Common myeloid progenitor, CD34-positive (primary cell): ENCODE results near the gene DLX1.

Experiments used
- CTCF ChIA-PET: fragments of 350-600 bp; sonication (Branson Sonifier 250); formaldehyde crosslinking; loops from one replicate; lab custom pipeline; 2021; ENCODE audit warnings: antibody characterized with exemption; lab: Charles Lee
- POLR2A ChIA-PET: fragments of 350-600 bp; sonication (Branson Sonifier 250); formaldehyde crosslinking; loops from one replicate; lab custom pipeline; 2021; ENCODE audit warnings: antibody characterized with exemption; lab: Charles Lee
- DNase-seq, 3 donors: peaks; one replicate each; pipeline versions ENCODE4 v3.0.0 to v3.0.0-alpha.2; 2013
- H3K27ac ChIP-seq, 2 experiments: 1 replicate in 1 of 2; 2 replicates in 1 of 2; pipeline ENCODE4 v1.7.0; 2013; ENCODE audit warnings: inconsistent platforms in 2 of 2, low read length in 2 of 2, mild to moderate bottlenecking in 2 of 2, low read depth in 1 of 2, moderate library complexity in 1 of 2; ENCODE audit not compliant: severe bottlenecking in 2 of 2, insufficient read depth in 1 of 2, poor library complexity in 1 of 2
- H3K27me3 ChIP-seq, 5 experiments: replicated peaks in 2 of 5; 1 replicate in 3 of 5; 2 replicates in 2 of 5; pipeline versions ENCODE4 v1.6.1 to v1.7.0; 2013; ENCODE audit warnings: low read length in 4 of 5, mild to moderate bottlenecking in 2 of 5, moderate library complexity in 2 of 5, inconsistent platforms in 1 of 5; ENCODE audit not compliant: insufficient read depth in 5 of 5, control insufficient read depth in 4 of 5
- H3K36me3 ChIP-seq, 4 experiments: 1 replicate in 2 of 4; 2 replicates in 2 of 4; pipeline versions ENCODE4 v1.6.1 to v1.7.0; 2013; ENCODE audit warnings: low read length in 3 of 4, control low read depth in 1 of 4, mild to moderate bottlenecking in 1 of 4; ENCODE audit not compliant: control insufficient read depth in 4 of 4, insufficient read depth in 4 of 4
- H3K4me1 ChIP-seq, 4 experiments: 1 replicate in 3 of 4; 2 replicates in 1 of 4; pipeline versions ENCODE4 v1.6.1 to v1.7.1; 2013; ENCODE audit warnings: low read length in 3 of 4, mild to moderate bottlenecking in 3 of 4, control low read depth in 1 of 4, inconsistent platforms in 1 of 4, moderate library complexity in 1 of 4; ENCODE audit not compliant: control insufficient read depth in 4 of 4, insufficient read depth in 4 of 4; ENCODE audit errors: control extremely low read depth in 1 of 4
- H3K4me3 ChIP-seq, 7 experiments: 1 replicate in 4 of 7; 2 replicates in 3 of 7; pipeline versions ENCODE4 v1.5.1 to v1.7.0; 2013; ENCODE audit warnings: mild to moderate bottlenecking in 7 of 7, low read length in 6 of 7, moderate library complexity in 6 of 7, inconsistent platforms in 2 of 7, low read depth in 2 of 7, control low read depth in 1 of 7; ENCODE audit not compliant: insufficient read depth in 4 of 7, control insufficient read depth in 1 of 7; ENCODE audit errors: extremely low read depth in 1 of 7
- H3K9me3 ChIP-seq, 5 experiments: 1 replicate in 4 of 5; 2 replicates in 1 of 5; pipeline versions ENCODE4 v1.6.1 to v1.7.1; 2013; ENCODE audit warnings: low read length in 4 of 5, mild to moderate bottlenecking in 2 of 5, inconsistent platforms in 1 of 5, low read depth in 1 of 5, moderate library complexity in 1 of 5; ENCODE audit not compliant: control insufficient read depth in 4 of 5, insufficient read depth in 2 of 5; ENCODE audit errors: control extremely low read depth in 1 of 5
- whole genome bisulfite sequencing: methylation state at CpG from one replicate; pipeline ENCODE4 v1.1.5; 2013; ENCODE audit not compliant: insufficient coverage; 5-methylcytosine and 5-hydroxymethylcytosine counted together

The DLX1 gene

GRCh38 chr2:172114579-172114978, 29.3 kb downstream of the DLX1 start:
- Histone ChIP-seq H3K27me3 (peaks cover 0 to 24% (median 8%) of the 10 kb centered on the region in 5 experiments), H3K4me1 (peaks cover 0 to 7% (median 4%) of the 10 kb centered on the region in 4 experiments), H3K36me3 (no peaks in the 10 kb centered on the region), H3K27ac (no peak overlapping the region), H3K4me3 (no peak overlapping the region), H3K9me3 (no peaks in the 10 kb centered on the region)
- WGBS, result 100% methylated on average over 2 of the region's 3 CpGs
- ChIA-PET CTCF (interaction anchor here (0.7 to 2.6 kb wide), 9 partner anchors 10 to 414 kb away, joined by 3 to 13 read pairs (median 4); no protein-coding TSS in a partner anchor), POLR2A (no interaction called here)
- DNase-seq, result no peak

GRCh38 chr2:172116107-172116506, 30.8 kb downstream of the DLX1 start:
- no peaks in the 10 kb centered on the region for H3K9me3 ChIP-seq
- H3K36me3 ChIP-seq, result no peaks in the 10 kb centered on the region
- no peak for DNase-seq
- peaks cover 0 to 15% (median 3%) of the 10 kb centered on the region in 5 experiments for H3K27me3 ChIP-seq
- POLR2A ChIA-PET, result no interaction called here
- 91% methylated on average over 5 of the region's 5 CpGs for WGBS
- H3K27ac ChIP-seq, result no peak overlapping the region
- H3K4me3 ChIP-seq, result no peak overlapping the region
- H3K4me1 ChIP-seq, result no peaks in the 10 kb centered on the region
- CTCF ChIA-PET, result interaction anchor here (0.8 to 1.5 kb wide), 4 partner anchors 305 to 412 kb away, joined by 3 to 5 read pairs (median 4); no protein-coding TSS in a partner anchor

- H3K4me3 ChIP-seq, result no peak overlapping the region
- no peaks in the 10 kb centered on the region for H3K4me1 ChIP-seq
- no peak for DNase-seq
- no peak overlapping the region for H3K27ac ChIP-seq
- H3K9me3 ChIP-seq, result no peaks in the 10 kb centered on the region
- ChIA-PET POLR2A (no interaction called here), CTCF (interaction anchor here (1.3 kb wide), 1 partner anchor 10 kb away, joined by 3 read pairs; no protein-coding TSS in a partner anchor)
- H3K27me3 ChIP-seq, result peaks cover 0 to 5% (median 3%) of the 10 kb centered on the region in 5 experiments
- no peaks in the 10 kb centered on the region for H3K36me3 ChIP-seq
Observed at GRCh38 chr2:172119089-172119488, 33.8 kb downstream of the DLX1 start.

- Histone ChIP-seq H3K9me3 (no peaks in the 10 kb centered on the region), H3K27me3 (peaks cover 0 to 5% (median 3%) of the 10 kb centered on the region in 5 experiments), H3K36me3 (no peaks in the 10 kb centered on the region), H3K4me3 (no peak overlapping the region), H3K27ac (no peak overlapping the region), H3K4me1 (no peaks in the 10 kb centered on the region)
- ChIA-PET CTCF (interaction anchor here (0.9 to 1.2 kb wide), 2 partner anchors 334 to 419 kb away, joined by 3 read pairs; no protein-coding TSS in a partner anchor), POLR2A (no interaction called here)
- WGBS, result no CpG with 5 or more reads among the region's 2 CpGs
- DNase-seq, result no peak
Observed at GRCh38 chr2:172120118-172120517, 34.8 kb downstream of the DLX1 start.

- no peak overlapping the region for H3K4me3 ChIP-seq
- peaks cover 0 to 6% (median 0%) of the 10 kb centered on the region in 5 experiments for H3K9me3 ChIP-seq
- ChIA-PET CTCF (interaction anchor here (0.7 to 2.6 kb wide), 9 partner anchors 10 to 338 kb away, joined by 3 to 12 read pairs (median 3); no protein-coding TSS in a partner anchor), POLR2A (no interaction called here)
- no peaks in the 10 kb centered on the region for H3K4me1 ChIP-seq
- no peak for DNase-seq
- no peaks in the 10 kb centered on the region for H3K36me3 ChIP-seq
- H3K27ac ChIP-seq, result no peak overlapping the region
- H3K27me3 ChIP-seq, result no peaks in the 10 kb centered on the region
Observed at GRCh38 chr2:172128484-172128883, 43.2 kb downstream of the DLX1 start.

GRCh38 chr2:172129404-172129803, 44.1 kb downstream of the DLX1 start:
- Histone ChIP-seq H3K36me3 (no peaks in the 10 kb centered on the region), H3K4me3 (no peak overlapping the region), H3K9me3 (peaks cover 0 to 6% (median 0%) of the 10 kb centered on the region in 5 experiments), H3K27ac (no peak overlapping the region), H3K27me3 (no peaks in the 10 kb centered on the region), H3K4me1 (no peaks in the 10 kb centered on the region)
- ChIA-PET CTCF (interaction anchor here (0.8 to 1.9 kb wide), 5 partner anchors 11 to 337 kb away, joined by 3 to 6 read pairs (median 4); no protein-coding TSS in a partner anchor), POLR2A (interaction anchor here (0.6 kb wide), 1 partner anchor 30 kb away, joined by 3 read pairs; no protein-coding TSS in a partner anchor)
- DNase-seq, result no peak

- Histone ChIP-seq H3K27ac (no peak overlapping the region), H3K27me3 (no peaks in the 10 kb centered on the region), H3K36me3 (no peaks in the 10 kb centered on the region), H3K9me3 (peaks cover 0 to 6% (median 0%) of the 10 kb centered on the region in 5 experiments), H3K4me3 (no peak overlapping the region), H3K4me1 (no peaks in the 10 kb centered on the region)
- POLR2A ChIA-PET, result no interaction called here
- WGBS, result 100% methylated on average over 3 of the region's 5 CpGs
- CTCF ChIA-PET, result interaction anchor here (1.0 to 1.4 kb wide), 2 partner anchors 26 to 429 kb away, joined by 3 read pairs; no protein-coding TSS in a partner anchor
- no peak for DNase-seq
Observed at GRCh38 chr2:172131713-172132555, 46.6 kb downstream of the DLX1 start.
